Smooth muscle cell (in vitro differentiated cells): ENCODE results near the gene PFN3. TPM values are rescaled to one million over a fixed set of nuclear protein-coding genes. Genes with fewer than 3 reads are reported as not detected.

Experiments used
- DNase-seq: peaks from one replicate; lab custom pipeline; 2025; ENCODE audit not compliant: unreplicated experiment; lab: John Stamatoyannopoulos, UW
- H2AFZ ChIP-seq: fragments of 200-600 bp; sonication (generic); 2 replicates; pipeline ENCODE4 v1.6.0; 2016; ENCODE audit warnings: antibody characterized with exemption, low read depth, mild to moderate bottlenecking
- H3F3A ChIP-seq: fragments of 200-600 bp; sonication (generic); 2 replicates; pipeline ENCODE4 v1.6.0; 2017; ENCODE audit warnings: antibody characterized with exemption, low read depth
- H3K27ac ChIP-seq: fragments of 200-600 bp; sonication (generic); 2 replicates; pipeline ENCODE4 v1.5.1; 2016; ENCODE audit warnings: low read depth, mild to moderate bottlenecking
- H3K27me3 ChIP-seq: fragments of 200-600 bp; sonication (generic); 2 replicates; pipeline ENCODE4 v1.6.1; 2016; ENCODE audit warnings: low read depth, mild to moderate bottlenecking
- H3K36me3 ChIP-seq: fragments of 200-600 bp; sonication (generic); 2 replicates; pipeline ENCODE4 v1.5.1; 2016; ENCODE audit warnings: low read depth
- H3K4me1 ChIP-seq: fragments of 200-600 bp; sonication (generic); 2 replicates; pipeline ENCODE4 v1.5.1; 2016; ENCODE audit warnings: low read depth
- H3K4me2 ChIP-seq: fragments of 200-600 bp; sonication (generic); 2 replicates; pipeline ENCODE4 v1.6.0; 2016; ENCODE audit warnings: mild to moderate bottlenecking
- H3K4me3 ChIP-seq: fragments of 200-600 bp; sonication (generic); 2 replicates; pipeline ENCODE4 v1.5.1; 2016; ENCODE audit warnings: mild to moderate bottlenecking
- H3K79me2 ChIP-seq: fragments of 200-600 bp; sonication (generic); 2 replicates; pipeline ENCODE4 v1.6.0; 2016; ENCODE audit warnings: low read depth, mild to moderate bottlenecking
- H3K9ac ChIP-seq: fragments of 200-600 bp; sonication (generic); 2 replicates; pipeline ENCODE4 v1.6.0; 2016; ENCODE audit warnings: low read depth
- H3K9me3 ChIP-seq: fragments of 200-600 bp; sonication (generic); replicated peaks from 2 replicates; pipeline ENCODE4 v1.5.1; 2016; ENCODE audit warnings: low read depth
- H4K20me1 ChIP-seq: fragments of 200-600 bp; sonication (generic); 2 replicates; pipeline ENCODE4 v1.6.0; 2016; ENCODE audit warnings: low read depth
- CTCF ChIP-seq: fragments of 200-600 bp; sonication (generic); IDR thresholded peaks from 2 replicates; pipeline ENCODE4 v1.5.1; 2017; ENCODE audit warnings: borderline replicate concordance, mild to moderate bottlenecking, antibody characterized with exemption; ENCODE audit not compliant: insufficient read depth, poor library complexity, severe bottlenecking
- WGBS: methylation state at CpG from one replicate; pipeline ENCODE4 v1.1.7; 2016; ENCODE audit warnings: low lambda C conversion rate; 5-methylcytosine and 5-hydroxymethylcytosine counted together
- polyA plus RNA-seq: library from polyadenylated mRNA; unstranded; fragments of >200 nt; fragmentation: Nextera tagmentation; extraction: Ambion mirVana; gene quantifications from 2 replicates; pipeline ENCODE4 v1.2.1, GENCODE V29; 2016
- total RNA-seq: library from RNA; depleted of rRNA; stranded (reverse); fragments of >200 nt; gene quantifications from 2 replicates; pipeline ENCODE4 v1.2.3, GENCODE V29; 2014

PFN3 gene
- total and polyA plus RNA-seq, 2 experiments from 2014 or later, result not detected

- peak overlapping the region; percentile 65 for H3K4me3 ChIP-seq
Measured at GRCh38 chr5:177366528-177367322, 33.7 kb downstream of the PFN3 start.

GRCh38 chr5:177365845-177366527 lies 34.5 kb downstream of the PFN3 start:
- H3K27me3 ChIP-seq, result no peaks in the 10 kb centered on the region
- peaks cover 25% of the 10 kb centered on the region for H3K4me1 ChIP-seq
- no peak for TF ChIP-seq CTCF
- no peaks in the 10 kb centered on the region for H3K79me2 ChIP-seq
- peak overlapping the region; percentile 99 for H2AFZ ChIP-seq
- H3K36me3 ChIP-seq, result no peaks in the 10 kb centered on the region
- DNase-seq, result no peak
- H3K9me3 ChIP-seq, result no peaks in the 10 kb centered on the region
- H3K4me3 ChIP-seq, result peak overlapping the region; percentile 65
- no peak overlapping the region for H3K9ac ChIP-seq
- H4K20me1 ChIP-seq, result no peaks in the 10 kb centered on the region
- 68% methylated on average over 14 of the region's 14 CpGs for WGBS
- peaks cover 7% of the 10 kb centered on the region for H3F3A ChIP-seq
- H3K4me2 ChIP-seq, result peak overlapping the region; percentile 95
- H3K27ac ChIP-seq, result no peak overlapping the region

More at GRCh38 chr5:177366528-177367322, 33.7 kb downstream of the PFN3 start:
- Histone ChIP-seq H3K4me1 (peaks cover 25% of the 10 kb centered on the region), H3K27me3 (no peaks in the 10 kb centered on the region), H3K27ac (peak overlapping the region; percentile 46), H3K79me2 (no peaks in the 10 kb centered on the region), H2AFZ (peak overlapping the region; percentile 99), H3K9me3 (no peaks in the 10 kb centered on the region), H3F3A (peaks cover 7% of the 10 kb centered on the region), H3K36me3 (no peaks in the 10 kb centered on the region), H3K9ac (peak overlapping the region; percentile 50), H3K4me2 (peak overlapping the region; percentile 95), H4K20me1 (no peaks in the 10 kb centered on the region)
- 7% methylated on average over 26 of the region's 36 CpGs for WGBS
- peak; percentile 72 for DNase-seq
- no peak for TF ChIP-seq CTCF

GRCh38 chr5:177364159-177364962 lies 36.1 kb downstream of the PFN3 start:
- H3K4me2 ChIP-seq, result no peak overlapping the region
- H3K9me3 ChIP-seq, result no peaks in the 10 kb centered on the region
- 80% methylated on average over 11 of the region's 11 CpGs for WGBS
- no peaks in the 10 kb centered on the region for H3K27me3 ChIP-seq
- H3F3A ChIP-seq, result no peaks in the 10 kb centered on the region
- no peak overlapping the region for H2AFZ ChIP-seq
- peaks cover 25% of the 10 kb centered on the region for H3K4me1 ChIP-seq
- no peak overlapping the region for H3K9ac ChIP-seq
- H3K79me2 ChIP-seq, result no peaks in the 10 kb centered on the region
- H3K4me3 ChIP-seq, result no peak overlapping the region
- H3K27ac ChIP-seq, result no peak overlapping the region
- no peaks in the 10 kb centered on the region for H3K36me3 ChIP-seq
- H4K20me1 ChIP-seq, result no peaks in the 10 kb centered on the region
- no peak for TF ChIP-seq CTCF
- DNase-seq, result no peak
